Measurements from ENCODE around the gene PDYN. TPM values are rescaled to one million over a fixed set of nuclear protein-coding genes. Genes with fewer than 3 reads are reported as not detected.

PDYN gene
- total RNA-seq, 2 experiments from 2014 or later, result not detected

DNA sequence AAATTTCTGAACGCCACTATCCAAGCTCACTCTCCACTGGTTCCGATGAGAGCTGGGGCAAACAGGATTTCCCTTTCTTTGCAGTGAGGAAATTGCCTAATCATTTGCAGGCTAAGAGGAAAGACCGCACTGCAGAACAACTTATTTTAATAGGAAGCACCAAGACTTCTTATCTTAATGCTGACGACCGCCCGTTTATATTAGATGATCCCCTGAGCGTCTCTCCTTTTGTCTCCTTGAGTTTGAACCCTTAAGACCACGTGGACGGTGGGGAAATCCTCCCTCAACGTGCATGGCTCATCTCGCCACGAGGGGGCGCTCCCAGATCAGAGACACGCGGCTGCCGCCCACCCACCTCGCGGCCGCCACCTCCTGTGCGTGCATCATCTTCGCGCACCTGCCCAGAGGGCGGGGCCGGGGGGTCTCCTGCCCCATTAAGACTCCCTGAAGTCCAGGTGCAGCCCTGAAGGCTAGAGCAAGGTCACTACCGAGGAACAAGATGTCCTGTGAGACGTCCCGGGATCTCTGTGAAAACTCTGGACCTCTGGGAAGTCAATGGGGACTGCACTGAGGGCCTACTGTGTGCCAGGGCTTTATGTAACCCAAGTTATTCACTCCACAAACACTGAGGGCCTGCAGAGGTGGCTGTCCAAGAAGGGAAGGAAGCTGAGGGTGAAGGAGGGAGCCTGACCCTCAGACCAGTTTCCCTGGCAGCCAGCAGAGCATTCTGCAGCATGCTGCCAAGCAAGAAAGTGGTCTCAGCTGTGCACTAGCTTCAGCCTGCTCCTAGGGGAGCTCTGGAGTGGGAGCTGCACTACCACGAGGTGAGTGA lies 28.1 kb downstream of the PDYN start:
- TF ChIP-seq, protein P1, sequence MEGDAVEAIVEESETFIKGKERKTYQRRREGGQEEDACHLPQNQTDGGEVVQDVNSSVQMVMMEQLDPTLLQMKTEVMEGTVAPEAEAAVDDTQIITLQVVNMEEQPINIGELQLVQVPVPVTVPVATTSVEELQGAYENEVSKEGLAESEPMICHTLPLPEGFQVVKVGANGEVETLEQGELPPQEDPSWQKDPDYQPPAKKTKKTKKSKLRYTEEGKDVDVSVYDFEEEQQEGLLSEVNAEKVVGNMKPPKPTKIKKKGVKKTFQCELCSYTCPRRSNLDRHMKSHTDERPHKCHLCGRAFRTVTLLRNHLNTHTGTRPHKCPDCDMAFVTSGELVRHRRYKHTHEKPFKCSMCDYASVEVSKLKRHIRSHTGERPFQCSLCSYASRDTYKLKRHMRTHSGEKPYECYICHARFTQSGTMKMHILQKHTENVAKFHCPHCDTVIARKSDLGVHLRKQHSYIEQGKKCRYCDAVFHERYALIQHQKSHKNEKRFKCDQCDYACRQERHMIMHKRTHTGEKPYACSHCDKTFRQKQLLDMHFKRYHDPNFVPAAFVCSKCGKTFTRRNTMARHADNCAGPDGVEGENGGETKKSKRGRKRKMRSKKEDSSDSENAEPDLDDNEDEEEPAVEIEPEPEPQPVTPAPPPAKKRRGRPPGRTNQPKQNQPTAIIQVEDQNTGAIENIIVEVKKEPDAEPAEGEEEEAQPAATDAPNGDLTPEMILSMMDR (IDR thresholded peaks at IDR 0.05), result peak; percentile 95
- Mint-ChIP-seq H3K36me3 (ENCODE audit: low read depth) (no peaks in the 10 kb centered on the region), H3K4me3 (peak overlapping the region; percentile 40), H3K27ac (peak overlapping the region; percentile 35), H3K27me3 (peaks cover 32% of the 10 kb centered on the region), H3K4me1 (ENCODE audit: low read depth) (peaks cover 17% of the 10 kb centered on the region), H3K9me3 (no peaks in the 10 kb centered on the region)
- ChIA-PET POLR2A (interaction anchor here (0.6 to 1.0 kb wide), 2 partner anchors 10 to 1500 kb away, joined by 3 to 4 read pairs; no protein-coding TSS in a partner anchor), CTCF (interaction anchor here (0.6 to 2.9 kb wide), 35 partner anchors 9 to 487 kb away, joined by 3 to 68 read pairs (median 3); no protein-coding TSS in a partner anchor)
- DNase-seq, result peak; percentile 91
- intact Hi-C loops (cut with micrococcal nuclease), result loop anchor here (1.0 to 10.0 kb wide), 2 partner anchors 207 to 489 kb away; no protein-coding TSS in a partner anchor
- ATAC-seq, result peak; percentile 92

DNA sequence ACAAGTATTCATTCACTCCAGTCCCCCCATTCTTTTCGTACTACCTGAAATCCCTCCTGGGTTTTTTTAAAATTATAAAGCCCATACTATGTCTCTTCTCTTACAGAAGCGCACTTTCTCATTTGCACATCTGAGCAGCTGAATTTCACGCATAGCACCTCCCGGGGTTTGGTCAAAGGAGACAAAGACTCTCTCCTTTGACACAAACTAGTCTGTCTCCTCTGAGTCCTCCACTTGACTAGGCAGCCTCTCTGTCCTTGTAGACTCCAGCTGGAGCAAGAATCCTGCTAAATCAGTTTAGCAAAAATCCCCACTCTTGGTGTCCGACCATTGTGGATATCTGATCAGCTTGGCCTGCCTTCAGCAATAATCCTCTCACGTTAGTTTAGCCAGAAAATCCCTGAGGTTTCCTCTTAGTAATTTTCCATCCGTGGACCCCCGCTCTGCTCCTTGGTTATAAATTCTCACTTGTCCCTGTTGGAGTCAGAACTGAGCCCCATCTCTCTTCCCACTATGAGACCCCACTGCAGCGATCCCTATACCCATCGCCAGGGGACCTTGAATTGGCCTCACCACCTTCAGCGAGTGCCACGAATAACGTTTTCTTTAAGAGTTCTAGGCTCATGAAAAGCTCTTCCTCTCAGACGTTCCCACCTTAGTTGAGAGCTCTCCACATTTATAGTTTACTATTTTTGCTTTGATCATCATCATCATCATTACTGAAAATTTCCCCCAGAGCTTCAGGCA lies 29.0 kb downstream of the PDYN start:
- ChIA-PET CTCF (interaction anchor here (0.6 to 2.9 kb wide), 34 partner anchors 10 to 488 kb away, joined by 3 to 68 read pairs (median 3); no protein-coding TSS in a partner anchor), POLR2A (interaction anchor here (1.0 kb wide), 1 partner anchor 9 kb away, joined by 3 read pairs; no protein-coding TSS in a partner anchor)
- TF ChIP-seq, protein P1 (IDR thresholded peaks at IDR 0.05), result no peak
- H3K27ac Mint-ChIP-seq, result peak overlapping the region; percentile 35
- H3K27me3 Mint-ChIP-seq, result peaks cover 31% of the 10 kb centered on the region
- DNase-seq (peak; percentile 14), ATAC-seq (peak; percentile 45)
- H3K36me3 Mint-ChIP-seq (ENCODE audit: low read depth), result no peaks in the 10 kb centered on the region
- intact Hi-C loops (cut with micrococcal nuclease), result loop anchor here (1.0 to 10.0 kb wide), 2 partner anchors 207 to 490 kb away; no protein-coding TSS in a partner anchor
- H3K9me3 Mint-ChIP-seq, result no peaks in the 10 kb centered on the region
- peaks cover 17% of the 10 kb centered on the region for H3K4me1 Mint-ChIP-seq (ENCODE audit: low read depth)
- peak overlapping the region; percentile 40 for H3K4me3 Mint-ChIP-seq

DNA sequence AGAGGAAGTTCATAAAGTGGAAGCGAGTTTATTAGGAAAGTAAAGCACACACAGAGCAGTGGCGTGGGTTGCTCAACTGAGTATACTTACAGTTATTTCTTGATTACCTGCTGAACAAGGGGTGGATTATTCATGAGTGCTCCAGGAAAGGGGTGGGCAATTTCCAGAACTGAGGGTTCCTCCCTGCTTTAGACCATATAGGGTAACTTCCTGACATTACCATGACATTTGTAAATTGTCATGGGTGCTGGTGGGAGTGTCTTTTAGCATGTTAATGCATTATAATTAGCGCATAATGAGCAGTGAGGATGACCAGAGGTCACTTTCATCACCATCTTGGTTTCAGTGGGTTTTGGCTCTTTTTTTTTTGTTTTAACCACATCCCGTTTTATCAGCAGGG lies 29.8 kb downstream of the PDYN start:
- H3K4me3 Mint-ChIP-seq, result no peak overlapping the region
- DNase-seq, result peak; percentile 32

DNA sequence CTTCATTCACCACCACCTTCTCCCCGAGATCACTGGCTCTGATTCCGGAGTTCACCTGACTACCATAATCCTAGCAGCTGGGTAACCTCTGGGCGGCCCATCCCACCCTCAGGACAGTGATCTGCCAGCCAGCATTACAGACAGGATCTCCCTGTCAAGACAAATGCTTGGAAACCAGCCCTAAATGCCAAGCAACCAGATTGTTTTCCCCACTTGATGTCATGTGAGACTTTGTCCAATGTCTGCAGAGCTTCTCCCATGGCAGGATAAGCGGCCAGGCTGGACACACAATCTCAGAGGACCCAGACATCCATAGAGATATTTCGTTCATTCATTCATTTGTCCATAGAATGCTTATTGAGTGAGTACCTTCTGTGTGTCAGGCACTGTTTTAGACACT lies 32.5 kb downstream of the PDYN start:
- H3K4me1 Mint-ChIP-seq (ENCODE audit: low read depth), result peaks cover 17% of the 10 kb centered on the region
- ChIA-PET CTCF (no interaction called here), POLR2A (no interaction called here)
- ATAC-seq (no peak), DNase-seq (no peak)
- peaks cover 35% of the 10 kb centered on the region for H3K27me3 Mint-ChIP-seq
- intact Hi-C loops (cut with micrococcal nuclease), result loop anchor here (10.0 kb wide), 1 partner anchor 493 kb away; no protein-coding TSS in a partner anchor
- no peak overlapping the region for H3K27ac Mint-ChIP-seq
- TF ChIP-seq, protein P1 (IDR thresholded peaks at IDR 0.05), result no peak
- no peaks in the 10 kb centered on the region for H3K9me3 Mint-ChIP-seq
- no peaks in the 10 kb centered on the region for H3K36me3 Mint-ChIP-seq (ENCODE audit: low read depth)
- H3K4me3 Mint-ChIP-seq, result no peak overlapping the region

More for the DNA sequence above, 29.8 kb downstream of the PDYN start:
- intact Hi-C loops (cut with micrococcal nuclease), result loop anchor here (10.0 kb wide), 1 partner anchor 491 kb away; no protein-coding TSS in a partner anchor
- peak; percentile 23 for ATAC-seq
- peaks cover 31% of the 10 kb centered on the region for H3K27me3 Mint-ChIP-seq
- ChIA-PET POLR2A (no interaction called here), CTCF (interaction anchor here (1.1 to 1.6 kb wide), 7 partner anchors 17 to 387 kb away, joined by 3 to 5 read pairs (median 3); no protein-coding TSS in a partner anchor)
- TF ChIP-seq, protein P1 (IDR thresholded peaks at IDR 0.05), result no peak
- no peak overlapping the region for H3K27ac Mint-ChIP-seq
- peaks cover 17% of the 10 kb centered on the region for H3K4me1 Mint-ChIP-seq (ENCODE audit: low read depth)
- H3K36me3 Mint-ChIP-seq (ENCODE audit: low read depth), result no peaks in the 10 kb centered on the region
- H3K9me3 Mint-ChIP-seq, result no peaks in the 10 kb centered on the region
